HG03280 (cell line): ENCODE results near the gene ATP8A2.

Experiments used
- ATAC-seq: cut with Tn5 transposase; IDR thresholded peaks from one replicate; pipeline ENCODE4 v1.9.1; 2021; ENCODE audit warnings: mild to moderate bottlenecking, moderate library complexity; ENCODE audit not compliant: unreplicated experiment

The ATP8A2 gene

DNA sequence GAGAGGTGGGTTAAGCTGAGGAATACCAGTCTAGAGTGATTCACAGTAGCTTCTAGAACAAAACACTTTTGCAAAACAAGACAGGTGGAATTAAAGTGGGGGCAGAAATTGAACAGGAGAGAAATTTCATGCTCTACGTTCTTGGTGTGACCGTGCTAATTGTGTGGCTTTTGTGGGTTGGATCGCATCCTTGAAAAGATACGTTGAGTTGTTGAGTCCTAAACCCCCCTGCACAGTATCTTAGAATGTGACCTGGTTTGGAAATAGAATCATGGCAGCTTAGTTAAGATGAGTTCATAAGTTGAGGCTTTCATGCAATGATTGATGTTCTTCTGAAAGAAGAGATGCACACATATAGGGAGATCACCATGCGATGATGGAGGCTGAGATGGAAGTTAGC lies 308.2 kb downstream of the ATP8A2 start:
- no peak for ATAC-seq

GRCh38 chr13:25682276-25682675 lies 310.5 kb downstream of the ATP8A2 start:
- no peak for ATAC-seq

DNA sequence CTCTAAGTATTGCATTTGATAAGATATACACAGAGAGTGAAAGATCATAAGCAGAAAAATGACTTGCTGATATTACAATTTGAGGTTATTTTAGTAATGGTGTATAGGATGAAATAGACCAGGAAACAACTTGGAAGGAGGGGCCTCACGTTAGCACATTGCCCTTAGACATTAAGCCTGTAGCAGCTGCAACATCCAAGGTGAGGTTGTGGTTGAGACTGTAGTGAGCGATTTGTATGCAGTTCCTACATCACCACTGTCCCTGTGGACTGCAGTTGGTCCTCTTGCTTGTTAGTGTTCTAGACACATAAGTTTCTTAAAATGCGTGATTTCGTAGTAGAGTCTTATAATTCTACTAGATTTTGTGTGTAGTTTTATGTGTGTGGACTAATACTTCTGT lies 311.3 kb downstream of the ATP8A2 start:
- no peak for ATAC-seq

GRCh38 chr13:25683662-25684370 lies 312.0 kb downstream of the ATP8A2 start:
- no peak for ATAC-seq

GRCh38 chr13:25684491-25684890 lies 312.7 kb downstream of the ATP8A2 start:
- ATAC-seq: no peak

GRCh38 chr13:25686831-25687470 lies 315.2 kb downstream of the ATP8A2 start:
- ATAC-seq: no peak

DNA sequence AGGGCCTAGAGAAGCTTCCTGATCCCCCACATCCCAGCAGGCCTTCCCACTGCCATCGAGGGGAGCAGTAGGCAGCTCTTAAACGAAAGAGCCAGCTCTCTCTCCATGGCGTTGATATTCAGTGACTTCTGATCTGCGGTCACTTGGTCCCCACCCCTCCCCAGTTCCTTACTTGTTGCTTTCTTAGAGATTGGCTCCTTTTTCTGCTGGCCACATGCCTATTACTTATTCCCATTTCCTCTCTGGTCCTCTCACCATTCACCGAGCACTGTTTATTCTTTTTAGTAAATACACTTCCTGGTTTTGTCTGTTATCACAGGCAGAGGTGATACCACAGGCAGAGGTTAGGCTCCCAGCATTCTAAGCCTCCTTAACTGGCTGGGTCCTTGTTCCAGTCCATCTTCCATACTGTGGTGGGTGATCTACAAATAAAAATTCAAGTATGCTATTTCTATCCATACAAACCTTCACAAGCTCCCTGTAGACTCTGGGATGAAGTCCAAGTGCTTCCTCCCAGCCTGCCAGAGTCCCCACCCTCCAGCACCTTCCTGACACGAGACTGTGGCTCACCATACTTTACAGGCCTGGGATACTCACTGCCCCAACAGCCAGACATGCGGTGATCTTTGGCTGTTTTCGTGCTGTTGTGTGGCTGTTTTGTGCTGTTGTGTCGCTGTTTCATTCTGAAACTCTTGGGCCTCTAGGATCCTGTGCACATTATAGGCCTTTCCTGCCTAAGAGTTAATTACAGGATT lies 315.9 kb downstream of the ATP8A2 start:
- no peak for ATAC-seq

GRCh38 chr13:25688536-25688935 lies 316.8 kb downstream of the ATP8A2 start:
- ATAC-seq: no peak

GRCh38 chr13:25689539-25689938 lies 317.8 kb downstream of the ATP8A2 start:
- no peak for ATAC-seq

DNA sequence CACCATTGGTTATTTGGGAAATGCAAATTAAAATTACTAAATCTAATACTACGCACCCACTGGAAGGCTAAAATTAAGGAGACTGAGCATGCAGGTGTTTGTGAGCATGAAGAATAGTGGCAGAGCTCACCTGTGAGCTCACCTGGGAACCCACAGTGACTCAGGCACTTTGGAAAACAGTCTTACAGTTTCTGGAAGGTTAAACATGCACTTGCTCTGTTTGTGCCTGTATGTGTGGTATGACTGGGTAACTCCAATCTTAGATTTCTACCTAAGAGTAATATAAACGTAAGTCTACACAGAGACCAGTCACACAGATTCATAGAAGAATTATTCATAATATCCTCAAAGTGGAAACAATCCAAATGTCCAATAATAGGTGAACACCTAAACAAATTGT lies 318.8 kb downstream of the ATP8A2 start:
- no peak for ATAC-seq

DNA sequence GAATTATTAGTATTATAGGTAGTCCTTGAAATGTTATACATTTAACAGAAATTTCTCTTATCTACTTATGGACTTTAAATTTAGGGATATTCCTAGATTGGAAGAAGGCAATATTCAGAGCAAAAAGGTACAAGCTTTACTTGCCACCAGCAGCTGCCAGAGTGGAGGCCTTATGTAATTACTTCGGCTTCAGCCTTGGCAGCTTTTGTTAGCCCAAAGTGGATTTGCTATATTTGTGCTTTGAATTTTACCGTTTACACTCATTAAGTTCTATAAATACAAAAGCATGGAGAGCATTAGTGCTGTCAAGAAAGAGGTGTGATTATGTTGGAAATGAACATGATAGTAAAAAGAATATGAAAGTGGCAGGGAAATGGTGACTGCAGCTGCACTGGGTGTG lies 319.9 kb downstream of the ATP8A2 start:
- ATAC-seq: no peak

DNA sequence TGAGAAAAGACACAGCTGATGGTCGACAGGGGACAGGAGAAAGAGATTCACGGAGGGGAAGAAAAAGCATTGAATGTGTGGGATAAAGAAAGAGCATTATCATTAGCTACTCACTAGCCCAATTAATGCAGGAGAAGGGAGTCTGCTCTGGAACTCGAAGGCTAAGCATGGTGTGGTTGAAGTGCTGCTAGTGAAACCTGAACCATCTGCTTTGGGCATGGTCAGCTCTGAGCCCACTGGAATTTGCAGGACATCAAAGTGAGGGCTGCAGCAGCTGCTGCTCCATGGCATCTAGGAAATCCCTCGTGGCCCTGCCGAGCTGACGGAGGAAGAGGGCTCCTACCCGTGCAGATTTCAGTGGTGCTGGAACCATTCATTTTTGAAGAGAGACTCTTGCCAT lies 320.3 kb downstream of the ATP8A2 start:
- ATAC-seq: no peak

- no peak for ATAC-seq
Measured at GRCh38 chr13:25699056-25699455, 327.3 kb downstream of the ATP8A2 start.

- no peak for ATAC-seq
Measured at GRCh38 chr13:25699600-25699999, 327.8 kb downstream of the ATP8A2 start.

DNA sequence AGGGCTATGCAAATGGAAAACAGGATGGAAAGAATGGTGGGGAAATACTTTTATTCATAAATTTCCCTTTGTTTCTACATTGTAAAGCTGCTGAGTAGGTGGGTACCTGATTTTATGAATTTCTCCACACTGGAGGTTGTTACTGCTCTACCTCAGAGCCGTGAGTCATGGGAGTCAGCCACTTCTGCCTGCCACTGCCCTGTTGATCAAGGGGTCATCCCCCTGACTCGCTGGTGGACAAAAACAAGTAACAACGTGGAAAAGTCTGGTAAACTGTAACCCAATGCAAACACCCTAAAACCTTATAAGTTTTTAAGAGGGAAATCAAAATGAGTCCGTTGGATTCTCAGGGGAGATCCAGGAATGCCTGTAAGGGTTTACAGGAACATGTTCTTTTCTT lies 329.5 kb downstream of the ATP8A2 start:
- no peak for ATAC-seq

GRCh38 chr13:25702386-25702785 lies 330.6 kb downstream of the ATP8A2 start:
- ATAC-seq: no peak

DNA sequence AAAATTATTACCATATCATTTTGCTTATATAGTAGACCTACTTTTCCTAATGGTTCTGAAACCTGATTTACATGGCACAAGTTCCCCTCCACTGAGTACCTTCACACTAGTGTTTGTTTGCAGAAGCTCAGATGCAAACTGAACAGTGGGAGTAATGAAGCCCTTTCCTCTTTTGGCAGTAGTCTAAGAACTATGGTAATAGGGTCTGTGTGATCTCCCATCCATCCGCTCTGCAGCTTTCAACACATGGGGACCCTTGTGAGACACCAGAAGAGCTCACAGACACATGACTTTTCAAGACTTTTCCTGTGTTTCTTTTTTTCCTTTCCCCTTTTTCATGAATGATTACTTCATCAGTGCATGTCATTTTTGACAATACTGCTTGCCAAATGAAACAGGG lies 336.0 kb downstream of the ATP8A2 start:
- no peak for ATAC-seq

DNA sequence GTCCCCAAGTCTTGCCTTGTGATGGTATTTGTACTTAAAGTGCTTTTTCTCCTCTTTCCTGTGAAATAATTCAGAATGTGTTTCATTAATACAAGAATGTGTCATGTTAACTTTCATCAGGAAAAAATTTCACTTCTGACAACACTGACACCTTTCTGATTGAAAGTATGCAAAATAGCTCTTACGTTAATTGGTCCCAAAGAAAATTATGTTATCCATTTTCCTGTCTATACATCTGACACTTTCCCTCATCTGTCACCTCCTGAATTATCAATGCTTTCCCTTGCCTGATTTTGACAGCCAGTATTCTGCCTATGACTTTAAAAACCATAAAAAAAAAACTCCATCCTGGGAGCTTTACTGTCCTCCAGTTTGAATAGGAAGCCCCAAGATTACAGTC lies 336.5 kb downstream of the ATP8A2 start:
- ATAC-seq: no peak

GRCh38 chr13:25709088-25709487 lies 337.3 kb downstream of the ATP8A2 start:
- ATAC-seq: no peak

DNA sequence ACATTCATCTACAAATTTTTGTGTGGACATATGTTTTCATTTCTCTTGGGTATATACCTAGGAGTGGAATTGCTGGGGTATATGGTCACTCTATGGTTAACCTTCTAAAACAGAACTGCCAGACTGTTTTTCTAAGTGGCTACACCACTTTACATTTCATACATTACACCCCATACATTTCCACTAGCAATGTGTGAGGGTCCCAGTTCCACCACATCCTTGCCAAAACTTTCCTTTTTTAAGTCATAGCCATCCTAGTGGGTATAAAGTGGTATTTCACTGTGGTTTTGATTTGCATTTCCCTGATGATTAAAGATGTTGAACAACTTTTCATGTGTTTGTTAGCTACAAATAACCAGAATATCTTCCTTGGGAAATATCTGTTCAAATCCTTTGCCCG lies 344.0 kb downstream of the ATP8A2 start:
- no peak for ATAC-seq

GRCh38 chr13:25717666-25718197 lies 346.0 kb downstream of the ATP8A2 start:
- ATAC-seq: no peak

DNA sequence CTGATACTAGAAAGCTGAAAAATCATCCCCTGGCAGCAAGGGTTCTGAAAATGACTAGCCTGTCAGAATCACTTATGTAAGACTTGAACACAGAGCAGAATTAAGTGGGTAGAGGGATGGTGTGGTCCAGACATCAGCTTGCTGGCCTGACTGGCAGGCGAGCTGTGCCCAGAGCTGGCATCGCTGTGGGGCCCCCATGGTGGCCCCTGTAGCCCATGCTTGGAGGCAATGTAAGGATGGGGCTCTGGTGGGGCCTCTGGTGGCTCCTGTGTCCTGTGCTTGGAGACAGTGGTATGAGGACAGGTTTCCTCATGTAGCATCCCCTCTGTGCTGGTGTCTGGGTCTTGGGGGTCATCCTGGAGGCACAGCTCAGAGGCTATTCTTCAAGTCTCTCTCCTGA lies 347.9 kb downstream of the ATP8A2 start:
- no peak for ATAC-seq
